Esophagus squamous epithelium (tissue), 4 donors: ENCODE data around the gene CFAP97.

Experiments
- POLR2A ChIP-seq, 4 donors: fragments of 450-650 bp; IDR thresholded peaks; one replicate each; pipeline ENCODE4 v1.6.1; 2017; ENCODE audit warnings: antibody characterized with exemption in 4 of 4, mild to moderate bottlenecking in 4 of 4, moderate library complexity in 3 of 4
- TF ChIP-seq, protein P1 (sequence below), 6 experiments: fragments of 450-650 bp in 4 of 6; fragments of 200-600 bp in 2 of 6; sonication (generic) in 2 of 6; IDR thresholded peaks; one replicate each; pipeline ENCODE4 v1.5.1; 2016 to 2019; ENCODE audit warnings: antibody characterized with exemption in 6 of 6, mild to moderate bottlenecking in 4 of 6, moderate library complexity in 4 of 6

DNA sequence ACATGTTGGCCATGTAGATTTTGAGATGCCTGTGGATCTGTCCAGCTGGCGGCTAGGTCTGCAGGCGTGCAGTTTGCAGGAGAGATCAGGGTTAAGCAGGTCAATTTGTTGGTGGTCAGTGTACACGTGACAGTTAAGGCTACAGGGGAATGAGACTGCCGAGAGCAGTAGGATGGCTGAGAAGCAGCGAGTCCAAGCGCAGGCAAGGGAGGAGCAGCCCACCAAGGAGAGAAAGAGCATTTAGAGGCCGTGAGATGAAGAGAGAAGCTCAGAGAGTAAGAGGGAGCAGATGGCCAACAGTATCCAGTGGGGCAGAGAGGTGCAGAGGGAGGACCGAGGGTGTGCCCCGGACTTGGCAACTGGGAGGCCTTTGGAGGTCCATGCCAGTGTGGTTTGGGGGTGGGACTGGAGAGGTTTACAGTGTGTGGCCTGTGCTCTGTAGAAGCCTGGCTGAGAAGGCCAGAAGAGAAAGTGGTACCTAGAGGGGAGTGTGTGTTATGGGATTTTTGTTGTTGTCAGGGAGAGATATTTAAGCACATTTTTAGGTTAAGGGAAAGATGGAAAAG is 24.0 kb upstream of the CFAP97 start:
- TF ChIP-seq, protein P1, sequence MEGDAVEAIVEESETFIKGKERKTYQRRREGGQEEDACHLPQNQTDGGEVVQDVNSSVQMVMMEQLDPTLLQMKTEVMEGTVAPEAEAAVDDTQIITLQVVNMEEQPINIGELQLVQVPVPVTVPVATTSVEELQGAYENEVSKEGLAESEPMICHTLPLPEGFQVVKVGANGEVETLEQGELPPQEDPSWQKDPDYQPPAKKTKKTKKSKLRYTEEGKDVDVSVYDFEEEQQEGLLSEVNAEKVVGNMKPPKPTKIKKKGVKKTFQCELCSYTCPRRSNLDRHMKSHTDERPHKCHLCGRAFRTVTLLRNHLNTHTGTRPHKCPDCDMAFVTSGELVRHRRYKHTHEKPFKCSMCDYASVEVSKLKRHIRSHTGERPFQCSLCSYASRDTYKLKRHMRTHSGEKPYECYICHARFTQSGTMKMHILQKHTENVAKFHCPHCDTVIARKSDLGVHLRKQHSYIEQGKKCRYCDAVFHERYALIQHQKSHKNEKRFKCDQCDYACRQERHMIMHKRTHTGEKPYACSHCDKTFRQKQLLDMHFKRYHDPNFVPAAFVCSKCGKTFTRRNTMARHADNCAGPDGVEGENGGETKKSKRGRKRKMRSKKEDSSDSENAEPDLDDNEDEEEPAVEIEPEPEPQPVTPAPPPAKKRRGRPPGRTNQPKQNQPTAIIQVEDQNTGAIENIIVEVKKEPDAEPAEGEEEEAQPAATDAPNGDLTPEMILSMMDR (IDR thresholded peaks at IDR 0.05): no peak
- no peak for TF ChIP-seq POLR2A (IDR thresholded peaks at IDR 0.05)
